NCI-H524 (cell line): ENCODE measurements around the gene TOMM7.
"Not testable (repeated sequence)": the region's sequence is repeated elsewhere in the genome, so short reads cannot be mapped to it uniquely, and the experiment has no call there.

ENCODE experiments used
- DNase-seq, 2 experiments: peaks; one replicate each; lab custom pipeline; 2025; lab: John Stamatoyannopoulos, UW

The TOMM7 gene

GRCh38 chr7:22783421-22783820 lies 39.2 kb downstream of the TOMM7 start:
- no peak for DNase-seq

GRCh38 chr7:22782616-22783232 lies 39.9 kb downstream of the TOMM7 start:
- peak; percentile 22 to 48 for DNase-seq

- DNase-seq = no peak
Observed at GRCh38 chr7:22781230-22781711, 41.4 kb downstream of the TOMM7 start.

GRCh38 chr7:22779730-22780323 lies 42.8 kb downstream of the TOMM7 start:
- not testable (repeated sequence) for DNase-seq

- DNase-seq = no peak
Observed at GRCh38 chr7:22776964-22777363, 45.7 kb downstream of the TOMM7 start.

GRCh38 chr7:22772885-22773284 lies 49.8 kb downstream of the TOMM7 start:
- no peak for DNase-seq

- no peak for DNase-seq
Observed at GRCh38 chr7:22771872-22772228, 50.8 kb downstream of the TOMM7 start.

- no peak for DNase-seq
Observed at GRCh38 chr7:22771194-22771871, 51.3 kb downstream of the TOMM7 start.

- DNase-seq = no peak
Observed at GRCh38 chr7:22765609-22766008, 57.0 kb downstream of the TOMM7 start.
